ENCODE data around the gene ARFGEF3.

GRCh38 chr6:138297761-138298298, 136.1 kb downstream of the ARFGEF3 start:
- TF ChIP-seq CTCF (IDR thresholded peaks at IDR 0.05) (no peak), ZFX (IDR thresholded peaks at IDR 0.05; ENCODE audit: borderline replicate concordance) (no peak)

Measured in 22Rv1 (cell line).